Stimulated activated CD4-positive, alpha-beta T cell treated with anti-CD3 and anti-CD28 coated beads, Interleukin-2, amount 100 ng/mL, for 4 hours (primary cell): ENCODE measurements around the gene NUDT3.
"Not testable (repeated sequence)": the region's sequence is repeated elsewhere in the genome, so short reads cannot be mapped to it uniquely, and the experiment has no call there.

Experiments
- DNase-seq: peaks from one replicate; pipeline ENCODE4 v3.0.0-alpha.2; 2020; ENCODE audit warnings: low read depth

NUDT3 gene

GRCh38 chr6:34370361-34370760 lies 22.1 kb downstream of the NUDT3 start:
- no peak for DNase-seq

- DNase-seq = no peak
Measured at GRCh38 chr6:34369385-34369784, 23.1 kb downstream of the NUDT3 start.

GRCh38 chr6:34366639-34366921 lies 25.9 kb downstream of the NUDT3 start:
- DNase-seq = no peak

- not testable (repeated sequence) for DNase-seq
Measured at GRCh38 chr6:34365781-34366638, 26.5 kb downstream of the NUDT3 start.

- not testable (repeated sequence) for DNase-seq
Measured at GRCh38 chr6:34363681-34364075, 28.8 kb downstream of the NUDT3 start.

GRCh38 chr6:34362909-34363680 lies 29.4 kb downstream of the NUDT3 start:
- no peak for DNase-seq

- no peak for DNase-seq
Measured at GRCh38 chr6:34362176-34362575, 30.3 kb downstream of the NUDT3 start.

- DNase-seq = no peak
Measured at GRCh38 chr6:34360556-34360955, 31.9 kb downstream of the NUDT3 start.

- DNase-seq = no peak
Measured at GRCh38 chr6:34359418-34360158, 32.9 kb downstream of the NUDT3 start.

- no peak for DNase-seq
Measured at GRCh38 chr6:34358389-34358905, 34.0 kb downstream of the NUDT3 start.

- DNase-seq = no peak
Measured at GRCh38 chr6:34357937-34358336, 34.5 kb downstream of the NUDT3 start.

- no peak for DNase-seq
Measured at GRCh38 chr6:34355889-34356288, 36.6 kb downstream of the NUDT3 start.

- DNase-seq = not testable (repeated sequence)
Measured at GRCh38 chr6:34354230-34354629, 38.2 kb downstream of the NUDT3 start.

- DNase-seq = not testable (repeated sequence)
Measured at GRCh38 chr6:34353530-34353929, 38.9 kb downstream of the NUDT3 start.

GRCh38 chr6:34352305-34352937 lies 40.0 kb downstream of the NUDT3 start:
- DNase-seq = no peak

- DNase-seq = no peak
Measured at GRCh38 chr6:34350934-34351217, 41.6 kb downstream of the NUDT3 start.

GRCh38 chr6:34350137-34350933 lies 42.1 kb downstream of the NUDT3 start:
- DNase-seq = no peak

- no peak for DNase-seq
Measured at GRCh38 chr6:34349211-34349610, 43.3 kb downstream of the NUDT3 start.

- no peak for DNase-seq
Measured at GRCh38 chr6:34347303-34347702, 45.2 kb downstream of the NUDT3 start.

GRCh38 chr6:34346175-34347119 lies 46.0 kb downstream of the NUDT3 start:
- no peak for DNase-seq
